Fibroblast of pulmonary artery (primary cell): ENCODE results near the gene HSPG2.

ENCODE experiments used
- DNase-seq: peaks from one replicate; pipeline ENCODE4 v3.0.0-alpha.2; 2010; ENCODE audit warnings: low read depth
- H3K4me3 ChIP-seq: replicated peaks from 2 replicates; pipeline ENCODE4 v1.5.1; 2011; ENCODE audit warnings: low read depth, mild to moderate bottlenecking, control low read depth, low read length, moderate library complexity
- CTCF ChIP-seq: IDR thresholded peaks from 2 replicates; pipeline ENCODE4 v1.5.1; 2011; ENCODE audit warnings: mild to moderate bottlenecking, control low read depth, low read length, inconsistent platforms; ENCODE audit errors: missing control alignments

The HSPG2 gene

GRCh38 chr1:21857840-21858670, 79.1 kb downstream of the HSPG2 start:
- no peak overlapping the region for H3K4me3 ChIP-seq
- no peak for TF ChIP-seq CTCF
- DNase-seq, result peak; percentile 10

- no peak for TF ChIP-seq CTCF
- no peak for DNase-seq
- no peak overlapping the region for H3K4me3 ChIP-seq
Measured at GRCh38 chr1:21857142-21857839, 79.8 kb downstream of the HSPG2 start.

- H3K4me3 ChIP-seq, result no peak overlapping the region
- DNase-seq, result no peak
- TF ChIP-seq CTCF, result no peak
Measured at GRCh38 chr1:21855257-21856096, 81.6 kb downstream of the HSPG2 start.

GRCh38 chr1:21854751-21855131, 82.4 kb downstream of the HSPG2 start:
- no peak for TF ChIP-seq CTCF
- H3K4me3 ChIP-seq, result no peak overlapping the region
- DNase-seq, result no peak

- no peak for DNase-seq
- TF ChIP-seq CTCF, result no peak
- H3K4me3 ChIP-seq, result no peak overlapping the region
Measured at GRCh38 chr1:21854090-21854750, 82.9 kb downstream of the HSPG2 start.

- DNase-seq, result no peak
- H3K4me3 ChIP-seq, result no peak overlapping the region
- TF ChIP-seq CTCF, result no peak
Measured at GRCh38 chr1:21853131-21853427, 84.0 kb downstream of the HSPG2 start.
